HCT116 (cell line): Measurements from ENCODE around the gene TMEM175.

Source experiments
- CTCF ChIP-seq, 3 experiments: fragments of 200-600 bp in 1 of 3; sonication (generic) in 1 of 3; IDR thresholded peaks in 2 of 3; conservative IDR thresholded peaks in 1 of 3; 2 replicates each; pipeline ENCODE4 v1.5.1; 2012 to 2017; ENCODE audit warnings: low read depth in 2 of 3, low read length in 2 of 3, antibody characterized with exemption in 1 of 3, borderline replicate concordance in 1 of 3, control low read depth in 1 of 3, mild to moderate bottlenecking in 1 of 3, mixed read lengths in 1 of 3, mixed run types in 1 of 3, moderate library complexity in 1 of 3; ENCODE audit not compliant: insufficient read depth in 1 of 3
- EZH2 ChIP-seq: fragments of 200-600 bp; sonication (generic); IDR thresholded peaks from 2 replicates; pipeline ENCODE4 v1.6.1; 2017; ENCODE audit warnings: antibody characterized with exemption, mixed run types
- POLR2A ChIP-seq: IDR thresholded peaks from 2 replicates; pipeline ENCODE4 v1.7.0; 2011; ENCODE audit warnings: borderline replicate concordance; ENCODE audit not compliant: insufficient read depth, insufficient read length; ENCODE audit errors: extremely low read depth
- POLR2AphosphoS5 ChIP-seq: IDR thresholded peaks from 2 replicates; pipeline ENCODE4 v1.6.1; 2011; ENCODE audit warnings: mild to moderate bottlenecking, low read depth, low read length, moderate library complexity
- SIN3A ChIP-seq: IDR thresholded peaks from 2 replicates; pipeline ENCODE4 v1.6.1; 2012; ENCODE audit warnings: low read depth
- SP1 ChIP-seq: IDR thresholded peaks from 2 replicates; pipeline ENCODE4 v1.6.1; 2012; ENCODE audit warnings: low read depth
- ZNF274 ChIP-seq: fragments of 200-500 bp; sonication (Bioruptor generic); IDR thresholded peaks from 2 replicates; pipeline ENCODE4 v1.6.1; 2014; ENCODE audit warnings: mild to moderate bottlenecking, low read depth, low read length, inconsistent platforms
- TF ChIP-seq, protein P1 (sequence below): IDR thresholded peaks from 2 replicates; pipeline ENCODE4 v1.6.1; 2012

GRCh38 chr4:957581-958313 is 25.5 kb downstream of the TMEM175 start:
- TF ChIP-seq CTCF (IDR thresholded peaks at IDR 0.05 in 2 of 3, conservative IDR thresholded peaks at IDR 0.05 in 1 of 3; ENCODE audit: borderline replicate concordance in 1 of 3, insufficient read depth in 1 of 3, low read depth in 2 of 3, low read length in 2 of 3) (no peak), SP1 (no peak), EZH2 (no peak), POLR2AphosphoS5 (no peak; the same call in 1 of the 2 replicates), SIN3A (no peak), POLR2A (no peak), ZNF274 (no peak)
- TF ChIP-seq, protein P1, sequence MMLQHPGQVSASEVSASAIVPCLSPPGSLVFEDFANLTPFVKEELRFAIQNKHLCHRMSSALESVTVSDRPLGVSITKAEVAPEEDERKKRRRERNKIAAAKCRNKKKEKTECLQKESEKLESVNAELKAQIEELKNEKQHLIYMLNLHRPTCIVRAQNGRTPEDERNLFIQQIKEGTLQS, result no peak
